ENCODE measurements around the gene SLC17A7. TPM values are rescaled to one million over a fixed set of nuclear protein-coding genes. Genes with fewer than 3 reads are reported as not detected.

Gene SLC17A7
- total RNA-seq, 1 donor from 2014 or later: 0.99 TPM

GRCh38 chr19:49421039-49421877 is 20.1 kb downstream of the SLC17A7 start:
- no peaks in the 10 kb centered on the region for H3K9me3 ChIP-seq (replicated peaks)
- no peak for TF ChIP-seq CTCF (IDR thresholded peaks at IDR 0.05; ENCODE audit: borderline replicate concordance)
- peaks cover 100% of the 10 kb centered on the region for H3K27me3 ChIP-seq (ENCODE audit: low read depth)
- DNase-seq: peak; percentile 71
- no peak overlapping the region for H3K27ac ChIP-seq (replicated peaks)
- intact Hi-C loops (cut with micrococcal nuclease): no loop called here
- H3K36me3 ChIP-seq: no peaks in the 10 kb centered on the region
- peaks cover 39% of the 10 kb centered on the region for H3K4me1 ChIP-seq
- peak overlapping the region; percentile 56 for H3K4me3 ChIP-seq

GRCh38 chr19:49420227-49420626 is 21.1 kb downstream of the SLC17A7 start:
- intact Hi-C loops (cut with micrococcal nuclease): no loop called here
- peaks cover 100% of the 10 kb centered on the region for H3K27me3 ChIP-seq (ENCODE audit: low read depth)

GRCh38 chr19:49419173-49419572 is 22.2 kb downstream of the SLC17A7 start:
- intact Hi-C loops (cut with micrococcal nuclease): no loop called here
- Histone ChIP-seq H3K4me3 (no peak overlapping the region), H3K27me3 (ENCODE audit: low read depth) (peaks cover 100% of the 10 kb centered on the region), H3K36me3 (no peaks in the 10 kb centered on the region), H3K27ac (replicated peaks) (no peak overlapping the region), H3K4me1 (peaks cover 35% of the 10 kb centered on the region), H3K9me3 (replicated peaks) (no peaks in the 10 kb centered on the region)
- no peak for DNase-seq
- TF ChIP-seq CTCF (IDR thresholded peaks at IDR 0.05; ENCODE audit: borderline replicate concordance): no peak

More at GRCh38 chr19:49420227-49420626, 21.1 kb downstream of the SLC17A7 start:
- Histone ChIP-seq H3K9me3 (replicated peaks) (no peaks in the 10 kb centered on the region), H3K27ac (replicated peaks) (no peak overlapping the region), H3K36me3 (no peaks in the 10 kb centered on the region), H3K4me3 (no peak overlapping the region), H3K4me1 (peaks cover 35% of the 10 kb centered on the region)
- no peak for TF ChIP-seq CTCF (IDR thresholded peaks at IDR 0.05; ENCODE audit: borderline replicate concordance)
- DNase-seq: no peak

GRCh38 chr19:49418511-49418910 is 22.8 kb downstream of the SLC17A7 start:
- Histone ChIP-seq H3K4me1 (peaks cover 30% of the 10 kb centered on the region), H3K9me3 (replicated peaks) (no peaks in the 10 kb centered on the region), H3K4me3 (no peak overlapping the region), H3K36me3 (no peaks in the 10 kb centered on the region), H3K27me3 (ENCODE audit: low read depth) (peaks cover 100% of the 10 kb centered on the region), H3K27ac (replicated peaks) (no peak overlapping the region)
- intact Hi-C loops (cut with micrococcal nuclease): no loop called here
- no peak for DNase-seq
- no peak for TF ChIP-seq CTCF (IDR thresholded peaks at IDR 0.05; ENCODE audit: borderline replicate concordance)

- DNase-seq: no peak
- Histone ChIP-seq H3K27me3 (ENCODE audit: low read depth) (peaks cover 95% of the 10 kb centered on the region), H3K9me3 (replicated peaks) (no peaks in the 10 kb centered on the region), H3K27ac (replicated peaks) (no peak overlapping the region), H3K36me3 (no peaks in the 10 kb centered on the region), H3K4me1 (peaks cover 16% of the 10 kb centered on the region), H3K4me3 (no peak overlapping the region)
- no peak for TF ChIP-seq CTCF (IDR thresholded peaks at IDR 0.05; ENCODE audit: borderline replicate concordance)
- intact Hi-C loops (cut with micrococcal nuclease): no loop called here
Measured at GRCh38 chr19:49417088-49417487, 24.2 kb downstream of the SLC17A7 start.

Measured in left ventricle myocardium inferior (tissue), 1 donor.